ENCODE measurements around the gene PEX10. TPM values are rescaled to one million over a fixed set of nuclear protein-coding genes. Genes with fewer than 3 reads are reported as not detected.

The PEX10 gene
- total RNA-seq, 2 donors from 2014 or later = 16.2 to 17.4 TPM

GRCh38 chr1:2418791-2419320, 6.5 kb upstream of the PEX10 start:
- H3K9me3 ChIP-seq = peaks cover 0 to 16% of the 10 kb centered on the region in 2 donors
- no peaks in the 10 kb centered on the region for H3K27me3 ChIP-seq
- TF ChIP-seq CTCF (IDR thresholded peaks at IDR 0.05) = no peak
- no peak overlapping the region for H3K27ac ChIP-seq
- H3K4me1 ChIP-seq = peaks cover 0 to 8% of the 10 kb centered on the region in 2 donors
- no peaks in the 10 kb centered on the region for H3K36me3 ChIP-seq
- no peak for DNase-seq (ENCODE audit: low spot score)
- no peak overlapping the region for H3K4me3 ChIP-seq

- no peak overlapping the region for H3K27ac ChIP-seq
- peaks cover 0 to 6% of the 10 kb centered on the region in 2 donors for H3K9me3 ChIP-seq
- H3K4me1 ChIP-seq = peaks cover 0 to 18% of the 10 kb centered on the region in 2 donors
- no peaks in the 10 kb centered on the region for H3K36me3 ChIP-seq
- no peak for DNase-seq (ENCODE audit: low spot score)
- H3K4me3 ChIP-seq = no peak overlapping the region
- no peaks in the 10 kb centered on the region for H3K27me3 ChIP-seq
- TF ChIP-seq CTCF (IDR thresholded peaks at IDR 0.05) = no peak
These were observed 5.5 kb upstream of the PEX10 start for GRCh38 chr1:2417833-2418225.

GRCh38 chr1:2417083-2417832, 4.9 kb upstream of the PEX10 start:
- no peak overlapping the region for H3K27ac ChIP-seq
- H3K36me3 ChIP-seq = no peaks in the 10 kb centered on the region
- H3K27me3 ChIP-seq = no peaks in the 10 kb centered on the region
- no peak overlapping the region for H3K4me3 ChIP-seq
- H3K4me1 ChIP-seq = peaks cover 0 to 18% of the 10 kb centered on the region in 2 donors
- DNase-seq (ENCODE audit: low spot score) = no peak
- TF ChIP-seq CTCF (IDR thresholded peaks at IDR 0.05) = no peak
- H3K9me3 ChIP-seq = peaks cover 0 to under 1% of the 10 kb centered on the region in 2 donors

GRCh38 chr1:2416403-2416802, 4.0 kb upstream of the PEX10 start:
- Histone ChIP-seq H3K9me3 (no peaks in the 10 kb centered on the region), H3K4me1 (peaks cover 0 to 25% of the 10 kb centered on the region in 2 donors), H3K27ac (no peak overlapping the region), H3K27me3 (no peaks in the 10 kb centered on the region), H3K4me3 (no peak overlapping the region), H3K36me3 (no peaks in the 10 kb centered on the region)
- no peak for DNase-seq (ENCODE audit: low spot score)
- no peak for TF ChIP-seq CTCF (IDR thresholded peaks at IDR 0.05)

- TF ChIP-seq CTCF (IDR thresholded peaks at IDR 0.05) = no peak
- H3K4me3 ChIP-seq = no peak overlapping the region
- H3K9me3 ChIP-seq = no peaks in the 10 kb centered on the region
- no peaks in the 10 kb centered on the region for H3K36me3 ChIP-seq
- no peak for DNase-seq (ENCODE audit: low spot score)
- no peaks in the 10 kb centered on the region for H3K27me3 ChIP-seq
- peaks cover 0 to 26% of the 10 kb centered on the region in 2 donors for H3K4me1 ChIP-seq
- H3K27ac ChIP-seq = no peak overlapping the region
These were observed 3.4 kb upstream of the PEX10 start for GRCh38 chr1:2415801-2416208.

Measured in right atrium auricular region (tissue), 2 donors.